Measurements from ENCODE around the gene PHC2. TPM values are rescaled to one million over a fixed set of nuclear protein-coding genes. Genes with fewer than 3 reads are reported as not detected.

Gene PHC2
- total RNA-seq, 4 donors from 2014 or later: 109 to 214 (median 150) TPM

GRCh38 chr1:33441088-33441745 lies 10.3 kb upstream of the PHC2 start:
- DNase-seq (ENCODE audit: low spot score): no peak
- TF ChIP-seq, protein P1, sequence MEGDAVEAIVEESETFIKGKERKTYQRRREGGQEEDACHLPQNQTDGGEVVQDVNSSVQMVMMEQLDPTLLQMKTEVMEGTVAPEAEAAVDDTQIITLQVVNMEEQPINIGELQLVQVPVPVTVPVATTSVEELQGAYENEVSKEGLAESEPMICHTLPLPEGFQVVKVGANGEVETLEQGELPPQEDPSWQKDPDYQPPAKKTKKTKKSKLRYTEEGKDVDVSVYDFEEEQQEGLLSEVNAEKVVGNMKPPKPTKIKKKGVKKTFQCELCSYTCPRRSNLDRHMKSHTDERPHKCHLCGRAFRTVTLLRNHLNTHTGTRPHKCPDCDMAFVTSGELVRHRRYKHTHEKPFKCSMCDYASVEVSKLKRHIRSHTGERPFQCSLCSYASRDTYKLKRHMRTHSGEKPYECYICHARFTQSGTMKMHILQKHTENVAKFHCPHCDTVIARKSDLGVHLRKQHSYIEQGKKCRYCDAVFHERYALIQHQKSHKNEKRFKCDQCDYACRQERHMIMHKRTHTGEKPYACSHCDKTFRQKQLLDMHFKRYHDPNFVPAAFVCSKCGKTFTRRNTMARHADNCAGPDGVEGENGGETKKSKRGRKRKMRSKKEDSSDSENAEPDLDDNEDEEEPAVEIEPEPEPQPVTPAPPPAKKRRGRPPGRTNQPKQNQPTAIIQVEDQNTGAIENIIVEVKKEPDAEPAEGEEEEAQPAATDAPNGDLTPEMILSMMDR (IDR thresholded peaks at IDR 0.05): no peak
- ATAC-seq (ENCODE audit: low FRiP score): no peak

DNA sequence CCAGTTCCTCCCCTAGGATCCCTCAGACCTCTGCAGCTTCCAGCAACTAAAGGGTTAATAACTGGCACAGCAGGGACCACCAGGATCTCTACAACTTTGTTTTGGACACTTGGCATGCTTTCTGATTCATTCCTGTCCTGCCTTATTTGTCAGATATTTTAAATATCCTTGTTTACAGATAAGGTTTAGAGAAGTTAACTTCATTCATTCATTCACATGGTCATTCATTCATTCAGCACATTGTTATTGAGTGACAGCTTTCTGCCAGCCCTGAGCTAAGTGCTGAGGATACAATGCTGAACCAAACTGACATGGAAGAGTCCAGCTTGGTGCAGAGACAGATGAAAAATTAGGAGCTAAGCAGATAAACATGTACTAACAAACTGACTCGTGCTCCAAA lies 8.8 kb upstream of the PHC2 start:
- DNase-seq (ENCODE audit: low spot score) (no peak), ATAC-seq (ENCODE audit: low FRiP score) (no peak)
- TF ChIP-seq, protein P1 (IDR thresholded peaks at IDR 0.05): no peak

DNA sequence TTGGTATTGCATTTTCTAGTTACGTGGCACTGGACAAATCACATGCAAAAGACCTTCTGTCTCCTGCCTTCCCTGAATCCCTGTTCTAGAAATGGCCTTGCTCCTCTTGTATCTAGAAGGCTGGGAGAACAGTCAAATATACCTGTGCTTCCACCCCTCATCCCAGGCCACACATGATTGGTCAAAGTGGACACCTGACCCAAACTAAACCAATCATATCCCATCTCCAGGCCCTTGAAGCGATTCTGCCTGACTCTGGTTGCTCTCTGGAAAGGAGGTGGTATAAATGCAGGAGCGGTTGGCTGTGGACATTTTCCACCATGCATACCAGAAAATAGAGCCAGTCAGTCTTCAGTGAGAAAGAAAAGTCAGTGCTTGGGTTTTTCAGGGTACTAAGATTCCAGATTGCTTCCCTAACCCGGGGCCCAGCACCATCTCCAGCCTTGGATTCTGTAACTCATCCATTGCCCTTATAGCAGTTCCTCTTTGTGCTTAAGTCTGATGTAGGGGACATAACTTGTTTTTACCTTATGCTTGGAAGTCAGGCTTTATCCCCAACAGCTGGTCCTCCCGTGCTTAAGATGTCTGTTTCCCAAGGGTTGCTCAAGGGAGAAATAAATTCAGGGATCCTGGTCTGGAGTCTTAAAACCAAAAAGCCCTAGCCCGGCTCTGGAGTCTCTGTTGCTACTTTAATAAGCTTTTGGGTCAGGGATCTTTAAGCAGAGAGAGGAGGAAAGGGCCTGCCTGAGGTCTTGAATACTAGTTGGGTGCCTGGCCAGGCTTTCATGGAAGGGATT lies 7.7 kb upstream of the PHC2 start:
- ATAC-seq (ENCODE audit: low FRiP score) (no peak), DNase-seq (ENCODE audit: low spot score) (no peak)
- TF ChIP-seq, protein P1 (IDR thresholded peaks at IDR 0.05): no peak

DNA sequence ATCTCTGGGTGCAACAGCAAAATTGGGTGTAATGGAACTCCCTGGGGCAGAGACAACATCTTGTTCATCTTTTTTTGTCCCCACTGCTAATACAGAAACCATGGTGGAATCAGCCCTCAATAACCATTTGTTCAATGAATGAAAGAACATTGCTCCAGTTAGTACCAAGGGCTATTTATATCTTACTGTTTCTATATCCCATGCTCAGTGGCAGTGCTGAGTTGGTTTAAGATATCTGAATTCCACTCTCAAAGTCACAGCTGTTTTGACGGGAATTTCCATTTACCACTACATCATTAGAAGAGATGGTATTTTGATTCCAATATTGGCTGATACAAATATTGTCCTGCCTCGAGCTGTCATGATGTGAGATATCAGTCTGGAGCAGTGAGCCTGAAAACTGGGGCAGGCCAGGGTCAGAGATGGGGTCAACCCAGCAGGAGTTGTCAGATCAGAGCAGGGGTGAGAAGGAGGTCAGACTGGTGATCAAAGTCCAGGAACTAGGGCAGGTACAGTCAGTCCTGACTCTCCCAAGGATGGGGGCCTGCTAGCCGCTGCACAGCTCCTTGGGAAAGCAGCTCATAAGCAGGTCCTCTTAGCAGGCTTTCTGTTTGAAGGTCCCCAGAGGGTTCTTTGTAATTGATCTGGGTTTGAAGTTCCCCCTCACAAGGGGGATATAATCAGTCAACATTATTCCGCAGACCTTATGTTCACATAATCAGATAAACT lies 5.8 kb upstream of the PHC2 start:
- TF ChIP-seq, protein P1 (IDR thresholded peaks at IDR 0.05): no peak
- no peak for DNase-seq (ENCODE audit: low spot score)
- no peak for ATAC-seq (ENCODE audit: low FRiP score)

DNA sequence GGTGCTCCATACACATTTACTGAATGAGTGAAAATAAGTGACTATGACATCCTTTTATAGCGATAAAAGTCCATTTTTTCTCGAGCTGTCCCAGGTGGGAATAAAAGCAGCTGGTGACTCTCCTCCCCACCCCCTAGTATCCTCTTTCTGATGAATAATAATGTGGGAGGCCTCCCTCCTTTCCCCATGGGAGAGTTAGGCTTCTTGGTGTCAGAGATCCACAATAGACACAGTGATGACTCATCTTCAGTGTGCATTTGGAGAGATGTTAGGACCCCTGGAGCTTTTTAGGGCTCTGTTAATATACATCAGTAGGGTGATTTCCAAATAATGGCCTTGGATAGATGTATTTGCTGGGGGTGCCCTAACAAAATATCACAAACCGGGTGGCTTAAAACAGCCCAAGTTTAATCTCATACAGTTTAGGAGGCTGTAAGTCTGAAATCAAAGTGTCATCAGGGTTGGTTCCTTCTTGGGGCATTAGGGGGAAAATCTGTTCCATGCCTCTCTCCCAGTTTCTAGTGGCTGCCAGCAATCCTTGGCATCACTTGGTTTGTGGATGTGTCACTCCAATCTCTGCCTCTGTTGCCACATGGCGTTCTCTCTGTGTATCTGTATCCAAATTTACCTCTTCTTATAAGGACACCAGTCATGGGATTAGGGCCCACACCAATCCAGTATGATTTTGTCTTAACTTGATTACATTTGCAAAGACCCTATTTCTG lies 4.4 kb upstream of the PHC2 start:
- ATAC-seq (ENCODE audit: low FRiP score) (no peak), DNase-seq (ENCODE audit: low spot score) (no peak)
- TF ChIP-seq, protein P1 (IDR thresholded peaks at IDR 0.05): no peak

- TF ChIP-seq, protein P1 (IDR thresholded peaks at IDR 0.05): no peak
- DNase-seq (ENCODE audit: low spot score) (no peak), ATAC-seq (ENCODE audit: low FRiP score) (no peak)
Observed at GRCh38 chr1:33434363-33434750, 3.5 kb upstream of the PHC2 start.

All from omental fat pad (tissue), 4 donors.